DMS153 (cell line): ENCODE measurements around the gene DHCR24.

Experiments used
- DNase-seq: peaks from one replicate; lab custom pipeline; 2025; lab: John Stamatoyannopoulos, UW

Gene DHCR24

DNA sequence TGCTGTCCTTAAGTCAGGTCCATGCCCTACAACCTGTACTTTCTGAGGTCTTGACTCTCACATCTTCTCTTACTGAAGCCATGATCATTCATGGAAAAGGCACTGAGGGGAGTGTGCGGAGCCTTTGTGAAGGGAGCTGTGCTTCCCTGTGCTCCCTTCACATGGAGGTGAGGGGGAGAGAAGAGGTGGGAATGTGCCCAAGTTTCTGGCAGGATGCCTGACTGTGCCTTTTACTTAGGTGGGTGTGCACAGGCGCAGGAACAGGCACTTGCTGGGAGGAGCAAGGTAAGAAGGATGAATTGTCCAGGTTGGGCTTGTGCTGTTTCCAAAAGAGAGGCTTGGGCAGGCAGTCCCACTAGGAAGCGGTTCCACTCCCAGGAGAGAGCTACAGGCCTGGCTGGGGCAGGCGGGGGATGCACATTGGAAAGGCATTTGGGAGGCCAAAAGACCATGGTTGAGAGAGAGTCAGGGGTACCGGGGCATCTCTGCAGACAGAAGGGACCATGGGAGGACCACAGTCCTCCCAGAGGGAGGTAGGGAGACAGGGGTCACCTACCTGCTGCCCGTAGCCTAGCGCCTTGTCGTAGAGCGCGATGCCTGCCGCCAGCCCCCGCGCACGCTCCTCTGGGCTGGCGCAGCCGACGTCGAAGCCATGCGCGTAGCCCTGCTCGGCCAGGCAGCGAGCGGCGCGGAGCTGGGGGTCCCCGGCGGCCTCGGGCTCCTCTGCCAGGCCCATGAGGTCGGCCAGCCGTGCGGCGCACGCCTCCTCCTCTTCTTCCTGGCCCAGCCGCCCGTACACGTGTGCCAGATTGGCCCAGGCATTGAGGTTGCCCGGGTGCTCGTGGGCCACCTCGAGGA, 86.7 kb downstream of the DHCR24 start:
- no peak for DNase-seq
